ENCODE results near the gene GLRA2. TPM values are rescaled to one million over a fixed set of nuclear protein-coding genes. Genes with fewer than 3 reads are reported as not detected.

The GLRA2 gene
- not detected for total RNA-seq

- DNase-seq (ENCODE audit: low spot score), result peak; percentile 11
Observed at GRCh38 chrX:14529290-14529989, at the start of gene GLRA2. Gene GLRA2 (plus strand): TSS chrX:14529536. CDS start chrX:14530058, 522 bp downstream.

- no peak for DNase-seq (ENCODE audit: low spot score)
Observed at GRCh38 chrX:14489437-14489836, 39.9 kb upstream of the GLRA2 start.

DNA sequence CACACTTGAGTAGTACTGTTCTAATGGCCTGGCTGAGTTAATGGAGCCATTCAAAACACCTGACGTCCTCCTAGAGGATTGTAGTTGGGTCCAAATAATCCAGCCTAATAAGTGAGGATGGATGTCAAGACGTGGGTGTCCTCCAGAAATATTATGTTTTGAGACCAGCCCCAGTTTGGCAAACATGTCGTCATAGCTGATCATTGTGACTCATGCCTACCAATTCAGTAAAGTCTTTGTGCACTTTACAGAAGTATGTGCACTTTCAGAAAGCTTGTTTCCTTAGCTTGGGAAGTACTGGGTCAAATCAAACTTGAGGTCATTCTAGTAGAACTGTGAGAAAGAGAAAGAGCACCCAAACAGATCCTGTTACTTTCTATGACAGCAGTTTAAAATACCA lies 37.6 kb upstream of the GLRA2 start:
- no peak for DNase-seq (ENCODE audit: low spot score)

- DNase-seq (ENCODE audit: low spot score), result no peak
Observed at GRCh38 chrX:14496674-14497073, 32.7 kb upstream of the GLRA2 start.

DNA sequence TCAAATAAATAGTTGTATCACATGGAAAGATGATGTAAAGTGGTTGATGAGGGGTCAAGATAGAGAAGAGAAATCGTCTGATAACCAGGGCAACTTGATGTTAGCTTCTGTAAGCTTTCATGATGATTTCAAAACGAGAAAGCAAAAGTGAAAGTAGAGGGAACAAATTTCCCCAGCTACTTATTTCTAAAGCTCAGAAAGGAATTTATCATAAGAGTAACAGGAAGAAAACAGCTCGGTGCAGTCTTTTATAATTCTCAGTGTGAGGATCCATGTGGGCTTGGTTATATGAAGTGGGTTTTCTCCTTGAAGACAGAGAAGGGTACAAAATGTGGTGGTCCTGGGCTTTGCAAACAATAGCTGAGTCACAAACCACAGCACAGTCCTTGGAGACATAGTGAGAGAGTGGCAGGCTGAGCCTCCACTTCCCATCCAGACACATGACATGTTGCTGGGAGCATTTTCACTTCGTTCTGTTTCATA lies 32.1 kb upstream of the GLRA2 start:
- no peak for DNase-seq (ENCODE audit: low spot score)

DNA sequence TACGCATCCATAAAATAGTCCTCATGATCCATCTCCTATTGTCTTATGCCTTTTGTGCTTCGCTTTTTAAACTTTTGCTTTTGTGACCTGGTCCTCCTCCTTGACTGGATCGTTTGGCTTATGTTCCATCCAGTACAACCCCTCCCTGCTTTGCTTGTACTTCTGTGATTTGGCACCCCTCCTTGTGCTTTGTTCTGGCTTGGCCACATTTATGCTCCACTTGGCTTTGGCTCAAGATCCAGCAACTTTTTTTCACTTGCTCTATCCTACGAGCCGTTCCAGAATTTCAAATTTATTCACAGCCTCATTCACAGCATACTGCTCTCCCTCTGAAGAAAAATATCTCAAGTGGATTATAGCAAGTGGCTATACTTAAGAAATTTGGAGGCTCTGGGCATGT lies 28.0 kb upstream of the GLRA2 start:
- DNase-seq (ENCODE audit: low spot score), result no peak

GRCh38 chrX:14504960-14505538 lies 24.3 kb upstream of the GLRA2 start:
- no peak for DNase-seq (ENCODE audit: low spot score)

DNA sequence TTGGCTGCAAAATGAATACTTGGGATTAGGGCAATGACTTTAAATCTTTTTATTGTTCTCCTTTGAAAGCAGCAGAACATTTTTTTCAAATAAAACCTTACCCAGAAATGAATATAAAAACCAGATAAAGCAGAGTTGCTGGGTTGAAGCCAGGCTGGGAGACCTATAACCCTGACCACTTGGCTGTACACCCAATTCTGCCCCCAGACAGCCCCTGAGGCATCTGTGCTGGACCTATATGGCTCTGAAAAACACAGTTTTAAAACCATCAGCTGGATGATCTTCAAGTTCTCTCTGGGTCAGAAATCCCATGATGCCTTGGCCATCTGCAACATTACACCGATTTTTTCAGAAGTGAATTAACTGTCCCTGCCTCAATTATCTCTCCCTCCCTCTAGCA lies 23.7 kb upstream of the GLRA2 start:
- DNase-seq (ENCODE audit: low spot score), result no peak

DNA sequence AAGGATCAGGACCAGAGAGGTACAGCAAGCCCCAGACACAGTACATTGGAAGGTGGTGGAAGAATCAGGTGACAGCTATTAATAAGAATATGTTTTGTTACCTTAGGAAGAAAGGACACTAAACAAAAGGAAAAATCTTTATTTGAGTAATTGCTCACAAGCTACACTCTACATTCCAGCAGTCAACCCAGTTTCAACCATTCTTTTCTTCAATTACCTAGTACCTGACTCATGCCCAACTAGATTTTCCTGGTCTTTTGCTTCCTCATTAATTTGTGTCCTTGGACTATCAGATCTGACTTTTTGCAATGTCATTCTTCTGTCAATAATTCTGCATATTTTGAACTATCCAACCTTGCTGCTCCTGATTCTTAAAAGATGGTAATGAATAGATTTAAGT lies 22.5 kb upstream of the GLRA2 start:
- DNase-seq (ENCODE audit: low spot score), result no peak

DNA sequence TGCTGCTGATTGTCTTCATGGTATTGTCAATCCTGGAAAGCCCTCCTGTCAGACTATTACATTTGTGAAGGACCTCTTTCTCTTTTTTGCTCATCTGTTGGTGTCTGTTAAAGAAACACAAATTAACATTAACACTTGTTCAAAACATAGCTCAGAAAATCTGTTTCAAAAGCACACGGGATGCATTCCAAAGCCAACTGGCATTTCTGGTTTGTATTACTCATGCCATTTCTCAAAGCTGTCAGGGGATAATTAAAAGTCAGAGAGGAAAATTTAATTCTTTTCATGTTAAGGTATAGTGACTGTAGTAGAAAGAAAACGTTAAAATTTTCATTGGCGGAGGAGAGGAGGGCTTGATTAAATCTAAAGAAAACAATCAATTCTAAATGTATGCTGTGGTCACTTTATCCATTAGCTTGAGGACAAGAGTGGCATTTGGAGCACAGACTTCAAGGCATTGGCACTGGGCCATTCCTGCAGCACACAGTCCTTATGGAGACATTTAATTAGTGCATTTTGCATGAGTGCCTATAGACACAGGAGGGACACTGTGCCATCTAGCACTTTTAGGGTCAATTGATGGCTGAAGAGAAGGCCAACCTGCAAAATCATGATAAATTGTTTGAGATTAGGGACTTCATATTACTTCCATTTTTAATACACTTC lies 21.2 kb upstream of the GLRA2 start:
- DNase-seq (ENCODE audit: low spot score), result no peak

DNA sequence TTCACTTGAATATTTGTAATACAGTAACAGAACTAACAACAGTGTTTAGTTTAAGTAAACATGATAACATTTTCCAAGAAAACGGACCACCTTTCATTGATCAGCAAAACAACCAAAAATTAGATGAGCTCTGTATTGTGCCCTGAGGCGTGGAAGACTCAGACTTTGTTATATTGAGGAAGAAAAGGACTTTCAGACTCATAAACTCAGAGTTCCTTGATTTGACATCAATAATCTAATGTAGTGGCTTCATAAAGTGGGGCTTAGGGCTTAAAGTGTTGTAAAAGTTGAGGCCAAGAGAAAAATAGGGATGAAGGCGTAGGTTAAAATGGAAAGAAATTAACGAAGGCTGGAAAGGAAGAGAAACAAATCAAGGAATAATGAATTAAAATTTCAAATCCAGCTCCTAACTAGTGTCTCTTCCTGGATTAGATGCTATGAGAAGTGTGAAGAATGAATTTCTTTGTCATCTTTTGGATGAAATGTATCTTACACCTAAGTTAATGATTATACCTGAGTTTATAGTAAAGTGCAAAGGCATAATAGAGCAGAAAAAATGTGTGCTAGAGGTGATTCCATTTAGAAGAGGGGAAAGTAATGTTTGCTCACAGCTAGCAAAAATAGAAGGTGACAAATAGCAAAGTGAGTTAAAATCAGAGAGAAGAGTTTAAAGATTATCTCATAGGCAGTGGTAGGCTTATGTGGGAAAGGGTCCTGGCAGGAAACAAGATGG lies 19.8 kb upstream of the GLRA2 start:
- DNase-seq (ENCODE audit: low spot score), result no peak

- DNase-seq (ENCODE audit: low spot score), result peak; percentile 64
Observed at GRCh38 chrX:14528629-14529289, 577 bp upstream of the GLRA2 start.

DNA sequence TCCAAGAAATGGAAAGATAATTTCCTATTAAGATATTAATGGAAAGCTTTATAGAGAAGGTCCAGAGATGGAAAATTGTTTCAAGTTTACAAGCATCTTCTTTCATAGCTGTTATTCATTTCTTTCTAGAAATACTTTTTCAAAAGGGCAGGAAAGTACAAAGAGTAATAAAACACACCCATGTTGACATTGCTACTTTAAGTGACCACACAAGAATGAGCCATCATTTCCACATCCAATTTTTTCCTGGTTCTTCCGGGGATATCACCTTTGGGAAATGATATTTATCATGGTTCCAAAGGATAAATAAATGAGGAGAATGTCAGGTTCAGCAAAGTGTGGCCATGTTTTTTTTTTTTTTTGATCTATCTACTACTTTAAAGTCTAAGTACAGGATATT lies 4.5 kb downstream of the GLRA2 start:
- DNase-seq (ENCODE audit: low spot score), result no peak

DNA sequence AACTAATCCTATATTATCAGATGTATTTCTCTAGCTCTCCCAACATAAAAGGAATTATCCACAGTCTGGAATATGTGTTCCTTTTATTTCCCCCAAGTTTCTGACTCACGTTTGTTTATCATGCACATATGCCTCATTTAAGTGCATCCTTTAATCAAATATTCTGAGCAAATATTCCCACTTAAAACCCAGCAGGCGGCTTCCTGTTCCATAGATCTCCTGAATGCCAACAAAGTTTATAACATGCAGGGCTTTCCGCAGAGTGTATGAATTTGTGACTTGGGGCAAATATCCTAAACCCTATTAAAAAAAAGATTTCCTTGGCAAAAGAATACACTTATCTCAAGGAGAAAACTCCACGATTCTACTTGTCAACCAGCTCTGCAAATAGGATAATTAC lies 16.9 kb downstream of the GLRA2 start:
- DNase-seq (ENCODE audit: low spot score), result no peak

GRCh38 chrX:14554131-14554715 lies 24.9 kb downstream of the GLRA2 start:
- DNase-seq (ENCODE audit: low spot score), result no peak

DNA sequence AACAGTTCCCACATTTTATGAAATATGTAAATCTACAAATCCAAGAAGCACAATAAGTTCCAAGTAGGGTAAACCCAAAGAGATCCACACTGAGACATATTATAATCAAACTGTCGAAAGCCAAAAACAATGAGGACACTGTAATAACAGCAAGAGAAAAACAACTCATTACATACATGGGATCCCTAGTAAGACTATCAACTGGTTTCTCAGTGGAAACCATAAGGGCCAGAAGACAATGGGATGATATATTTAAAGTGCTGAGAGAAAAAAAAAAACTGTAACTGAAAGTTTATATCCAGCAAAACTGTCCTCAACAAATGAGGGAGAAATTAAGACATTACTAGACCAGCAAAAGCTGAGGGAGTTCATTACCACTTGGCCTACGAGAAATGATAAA lies 34.7 kb downstream of the GLRA2 start:
- DNase-seq (ENCODE audit: low spot score), result no peak

DNA sequence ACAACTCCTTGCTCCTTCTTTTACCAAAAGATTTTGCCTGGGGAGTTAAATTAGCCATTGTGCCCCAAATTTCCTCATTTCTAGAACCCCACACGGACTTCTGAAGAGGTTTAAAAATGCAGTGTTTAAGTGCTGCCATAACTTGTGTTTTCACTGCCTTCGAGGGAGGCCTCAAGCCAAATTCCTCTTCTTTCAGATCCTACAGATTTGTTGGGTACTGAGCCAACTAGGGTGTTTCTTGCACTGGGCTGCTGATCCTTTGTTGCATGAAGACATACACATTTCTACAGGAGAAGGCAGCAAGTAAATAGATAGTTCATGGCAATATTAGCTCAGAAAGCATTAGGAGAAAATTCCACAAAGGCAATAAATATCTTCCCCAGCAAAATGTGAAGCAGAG lies 43.8 kb downstream of the GLRA2 start:
- DNase-seq (ENCODE audit: low spot score), result no peak

DNA sequence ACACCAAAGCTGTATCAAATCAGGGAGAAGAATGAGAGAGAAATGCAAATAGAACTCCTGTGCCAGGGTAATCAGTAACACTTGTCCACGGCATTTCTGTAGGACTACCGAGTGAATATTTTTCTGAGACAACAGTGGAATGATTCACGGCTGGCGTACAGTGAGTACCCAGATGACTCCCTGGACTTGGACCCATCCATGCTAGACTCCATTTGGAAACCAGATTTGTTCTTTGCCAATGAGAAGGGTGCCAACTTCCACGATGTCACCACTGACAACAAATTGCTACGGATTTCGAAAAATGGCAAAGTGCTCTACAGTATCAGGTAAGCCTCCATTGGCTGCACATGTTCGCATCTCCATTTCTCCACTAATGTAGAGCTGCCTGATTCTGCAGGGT lies 51.7 kb downstream of the GLRA2 start:
- no peak for DNase-seq (ENCODE audit: low spot score)

DNA sequence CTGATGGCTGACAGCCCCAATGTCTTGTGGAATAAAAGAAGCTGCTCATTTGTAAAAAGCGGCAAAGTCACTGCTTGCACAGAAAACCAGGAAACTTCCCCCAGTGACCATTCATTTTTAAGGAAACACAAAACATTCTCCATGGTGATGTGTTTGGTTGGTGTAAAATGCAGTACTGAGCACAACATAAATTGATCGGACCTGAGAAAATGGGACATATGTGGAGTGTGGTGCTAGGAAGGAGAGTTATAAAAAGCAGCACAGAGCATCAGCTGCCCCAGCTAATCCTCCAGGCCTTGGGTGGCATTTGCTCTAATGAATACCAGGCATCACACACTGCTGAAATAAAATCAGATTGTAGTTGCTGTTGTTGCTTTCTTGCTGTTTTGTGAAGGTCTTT lies 55.2 kb downstream of the GLRA2 start:
- no peak for DNase-seq (ENCODE audit: low spot score)

- DNase-seq (ENCODE audit: low spot score), result no peak
Observed at GRCh38 chrX:14590216-14590615, 60.9 kb downstream of the GLRA2 start.

GRCh38 chrX:14590693-14591424 lies 61.5 kb downstream of the GLRA2 start:
- DNase-seq (ENCODE audit: low spot score), result no peak
